Brain pericyte (primary cell): ENCODE measurements around the gene ADGRD1.

ENCODE experiments used
- DNase-seq: peaks from one replicate; pipeline ENCODE4 v3.0.0-alpha.2; 2012; ENCODE audit warnings: low read depth, low spot score

The ADGRD1 gene

GRCh38 chr12:131024026-131024425 lies 70.3 kb downstream of the ADGRD1 start:
- no peak for DNase-seq

GRCh38 chr12:131024721-131025120 lies 71.0 kb downstream of the ADGRD1 start:
- no peak for DNase-seq

- DNase-seq = no peak
Observed at GRCh38 chr12:131025234-131025633, 71.5 kb downstream of the ADGRD1 start.

- DNase-seq = no peak
Observed at GRCh38 chr12:131025939-131026702, 72.4 kb downstream of the ADGRD1 start.

GRCh38 chr12:131026754-131027153 lies 73.0 kb downstream of the ADGRD1 start:
- no peak for DNase-seq

- DNase-seq = no peak
Observed at GRCh38 chr12:131027264-131027663, 73.6 kb downstream of the ADGRD1 start.

- no peak for DNase-seq
Observed at GRCh38 chr12:131027876-131028586, 74.3 kb downstream of the ADGRD1 start.

GRCh38 chr12:131028587-131029338 lies 75.1 kb downstream of the ADGRD1 start:
- no peak for DNase-seq

- DNase-seq = no peak
Observed at GRCh38 chr12:131030472-131031328, 77.0 kb downstream of the ADGRD1 start.

GRCh38 chr12:131032082-131032750 lies 78.5 kb downstream of the ADGRD1 start:
- no peak for DNase-seq

- no peak for DNase-seq
Observed at GRCh38 chr12:131033486-131033885, 79.8 kb downstream of the ADGRD1 start.

GRCh38 chr12:131033886-131034482 lies 80.3 kb downstream of the ADGRD1 start:
- no peak for DNase-seq

GRCh38 chr12:131034631-131035244 lies 81.0 kb downstream of the ADGRD1 start:
- no peak for DNase-seq

GRCh38 chr12:131035245-131035681 lies 81.6 kb downstream of the ADGRD1 start:
- no peak for DNase-seq

GRCh38 chr12:131038159-131038558 lies 84.5 kb downstream of the ADGRD1 start:
- DNase-seq = no peak

- DNase-seq = no peak
Observed at GRCh38 chr12:131038961-131039950, 85.5 kb downstream of the ADGRD1 start.

GRCh38 chr12:131040491-131040890 lies 86.8 kb downstream of the ADGRD1 start:
- no peak for DNase-seq

GRCh38 chr12:131041216-131041967 lies 87.7 kb downstream of the ADGRD1 start:
- no peak for DNase-seq
